ENCODE results near the gene PUM1. TPM values are rescaled to one million over a fixed set of nuclear protein-coding genes. Genes with fewer than 3 reads are reported as not detected.

Gene PUM1
- total RNA-seq, 4 donors from 2014 or later = 66.7 to 121 (median 83.9) TPM

- ATAC-seq (ENCODE audit: low FRiP score) = no peak
Measured at GRCh38 chr1:30895382-30895943, 170.1 kb downstream of the PUM1 start.

DNA sequence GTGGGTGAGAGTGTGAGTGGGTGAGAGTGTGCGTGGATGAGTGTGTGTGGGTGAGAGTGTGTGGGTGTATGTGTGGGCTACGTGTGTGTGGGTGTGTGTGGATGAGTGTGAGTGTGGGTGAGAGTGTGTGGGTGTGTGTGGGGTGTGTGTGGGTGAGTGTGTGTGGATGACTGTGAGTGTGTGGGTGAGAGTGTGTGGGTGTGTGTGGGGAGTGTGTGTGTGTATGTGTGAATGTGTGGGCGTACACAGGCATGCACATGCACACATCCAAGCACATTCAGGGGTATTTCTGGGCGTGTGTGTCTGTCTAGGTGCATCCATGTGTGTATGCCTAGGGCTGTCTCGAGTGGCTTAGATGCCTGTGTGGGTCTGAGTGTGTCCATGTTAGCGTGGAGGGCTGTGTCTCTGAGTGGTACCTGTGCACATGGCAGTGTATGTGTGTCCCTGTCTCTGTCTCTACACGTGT is 171.0 kb downstream of the PUM1 start:
- ATAC-seq (ENCODE audit: low FRiP score) (no peak), DNase-seq (ENCODE audit: low spot score) (no peak)
- TF ChIP-seq, protein P1, sequence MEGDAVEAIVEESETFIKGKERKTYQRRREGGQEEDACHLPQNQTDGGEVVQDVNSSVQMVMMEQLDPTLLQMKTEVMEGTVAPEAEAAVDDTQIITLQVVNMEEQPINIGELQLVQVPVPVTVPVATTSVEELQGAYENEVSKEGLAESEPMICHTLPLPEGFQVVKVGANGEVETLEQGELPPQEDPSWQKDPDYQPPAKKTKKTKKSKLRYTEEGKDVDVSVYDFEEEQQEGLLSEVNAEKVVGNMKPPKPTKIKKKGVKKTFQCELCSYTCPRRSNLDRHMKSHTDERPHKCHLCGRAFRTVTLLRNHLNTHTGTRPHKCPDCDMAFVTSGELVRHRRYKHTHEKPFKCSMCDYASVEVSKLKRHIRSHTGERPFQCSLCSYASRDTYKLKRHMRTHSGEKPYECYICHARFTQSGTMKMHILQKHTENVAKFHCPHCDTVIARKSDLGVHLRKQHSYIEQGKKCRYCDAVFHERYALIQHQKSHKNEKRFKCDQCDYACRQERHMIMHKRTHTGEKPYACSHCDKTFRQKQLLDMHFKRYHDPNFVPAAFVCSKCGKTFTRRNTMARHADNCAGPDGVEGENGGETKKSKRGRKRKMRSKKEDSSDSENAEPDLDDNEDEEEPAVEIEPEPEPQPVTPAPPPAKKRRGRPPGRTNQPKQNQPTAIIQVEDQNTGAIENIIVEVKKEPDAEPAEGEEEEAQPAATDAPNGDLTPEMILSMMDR (IDR thresholded peaks at IDR 0.05) = no peak

More at GRCh38 chr1:30895382-30895943, 170.1 kb downstream of the PUM1 start:
- TF ChIP-seq, protein P1 (IDR thresholded peaks at IDR 0.05) = no peak
- DNase-seq (ENCODE audit: low spot score) = no peak

DNA sequence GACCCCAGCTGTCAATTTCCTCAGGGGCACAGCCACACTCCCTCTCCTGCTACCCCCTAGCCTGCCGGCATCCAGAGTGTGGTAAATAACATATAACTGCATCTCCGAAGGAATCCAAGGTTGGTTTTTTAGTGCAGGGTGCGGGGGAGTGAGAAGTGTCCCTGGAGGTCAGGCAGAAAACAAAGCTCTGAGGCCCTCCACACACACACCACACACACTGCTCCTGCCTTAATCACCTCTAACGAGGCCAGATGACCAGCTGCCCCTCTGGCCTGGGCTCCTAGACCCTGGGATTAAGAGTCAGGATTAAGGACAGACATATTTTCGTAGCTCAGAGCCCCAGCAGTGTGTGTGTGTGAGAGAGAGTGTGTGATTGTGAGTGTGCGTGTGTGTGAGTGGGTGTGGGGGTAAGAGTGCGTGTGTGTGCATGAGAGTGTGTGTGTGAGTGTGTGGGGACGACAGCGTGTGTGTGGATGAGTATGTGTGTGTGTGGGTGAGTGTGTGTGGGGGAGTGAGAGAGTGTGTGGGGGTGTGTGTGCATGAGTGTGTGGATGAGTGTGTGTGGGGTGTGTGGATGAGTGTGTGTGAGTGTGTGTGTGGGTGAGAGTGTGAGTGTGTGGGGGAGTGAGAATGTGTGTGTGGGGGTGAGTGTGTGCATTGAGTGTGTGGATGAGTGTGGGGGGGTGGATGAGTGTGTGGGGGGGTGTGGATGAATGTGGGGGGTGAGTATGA is 171.6 kb downstream of the PUM1 start:
- ATAC-seq (ENCODE audit: low FRiP score) (no peak), DNase-seq (ENCODE audit: low spot score) (no peak)
- TF ChIP-seq, protein P1 (IDR thresholded peaks at IDR 0.05) = no peak

DNA sequence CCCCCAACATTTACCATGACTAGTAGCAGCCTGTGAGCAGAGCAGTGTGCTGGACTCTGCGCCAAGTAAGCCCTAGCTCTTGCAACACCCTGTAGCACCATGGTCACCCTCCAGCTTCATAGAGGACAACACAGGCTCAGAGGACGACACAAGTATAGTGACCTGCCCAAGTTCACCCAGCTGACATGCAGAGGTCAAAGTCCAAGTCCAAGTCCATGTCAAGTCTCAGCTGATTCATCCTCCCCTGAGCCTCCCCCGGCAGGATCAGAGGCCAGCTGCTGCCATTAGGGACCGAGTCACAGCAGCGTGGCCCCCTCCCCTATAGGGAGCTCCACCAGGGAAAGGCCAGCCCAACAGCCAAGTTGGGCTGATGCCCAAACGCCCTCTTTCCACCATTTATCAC is 172.8 kb downstream of the PUM1 start:
- no peak for DNase-seq (ENCODE audit: low spot score)
- TF ChIP-seq, protein P1 (IDR thresholded peaks at IDR 0.05) = no peak
- ATAC-seq (ENCODE audit: low FRiP score) = no peak

- ATAC-seq (ENCODE audit: low FRiP score) = no peak
- DNase-seq (ENCODE audit: low spot score) = no peak
- TF ChIP-seq, protein P1 (IDR thresholded peaks at IDR 0.05) = no peak
Measured at GRCh38 chr1:30891227-30891552, 174.3 kb downstream of the PUM1 start.

GRCh38 chr1:30890502-30891226 is 174.9 kb downstream of the PUM1 start:
- ATAC-seq (ENCODE audit: low FRiP score) = no peak
- TF ChIP-seq, protein P1 (IDR thresholded peaks at IDR 0.05) = no peak
- DNase-seq (ENCODE audit: low spot score) = no peak

Measured in omental fat pad (tissue), 4 donors.